HL-60 (cell line): ENCODE measurements around the gene CHD2. TPM values are rescaled to one million over a fixed set of nuclear protein-coding genes. Genes with fewer than 3 reads are reported as not detected.

Experiments used
- DNase-seq, 2 experiments: peaks; one replicate each; pipeline ENCODE4 v3.0.0-alpha.2; 2010 to 2020; ENCODE audit warnings: low read depth in 1 of 2, low spot score in 1 of 2
- H3K27ac ChIP-seq: fragments of 250-450 bp; sonication (Bioruptor Pico); replicated peaks from 2 replicates; pipeline ENCODE4 v1.5.1; 2020; ENCODE audit warnings: mild to moderate bottlenecking, moderate library complexity
- H3K27me3 ChIP-seq: fragments of 250-450 bp; sonication (Bioruptor Pico); 2 replicates; pipeline ENCODE4 v1.5.1; 2021; ENCODE audit warnings: mild to moderate bottlenecking, moderate library complexity; ENCODE audit not compliant: insufficient read depth, poor library complexity, severe bottlenecking
- H3K4me3 ChIP-seq: replicated peaks from 2 replicates; pipeline ENCODE4 v1.5.1; 2011; ENCODE audit warnings: mild to moderate bottlenecking, control low read depth, low read length; ENCODE audit not compliant: insufficient read depth
- GABPA ChIP-seq: IDR thresholded peaks from 2 replicates; pipeline ENCODE4 v1.6.1; 2012; ENCODE audit warnings: low read depth
- POLR2AphosphoS5 ChIP-seq: IDR thresholded peaks from 2 replicates; pipeline ENCODE4 v1.6.1; 2012; ENCODE audit warnings: low read depth
- SPI1 ChIP-seq: IDR thresholded peaks from 2 replicates; pipeline ENCODE4 v1.6.1; 2012; ENCODE audit warnings: low read depth, mild to moderate bottlenecking, borderline replicate concordance
- microRNA-seq: library from miRNA; unstranded; fragments of <30 nt; microRNA quantifications from one replicate; pipeline ENCODE4, GENCODE V29; 2018
- TF ChIP-seq, protein P1 (sequence below): IDR thresholded peaks from 2 replicates; pipeline ENCODE4 v1.6.1; 2012; ENCODE audit warnings: low read depth; ENCODE audit not compliant: insufficient replicate concordance
- TF ChIP-seq, protein P2 (sequence below): IDR thresholded peaks from one replicate; pipeline ENCODE4 v1.5.1; 2011; ENCODE audit warnings: low read length, control low read depth, inconsistent platforms; ENCODE audit not compliant: insufficient read depth

The CHD2 gene

DNA sequence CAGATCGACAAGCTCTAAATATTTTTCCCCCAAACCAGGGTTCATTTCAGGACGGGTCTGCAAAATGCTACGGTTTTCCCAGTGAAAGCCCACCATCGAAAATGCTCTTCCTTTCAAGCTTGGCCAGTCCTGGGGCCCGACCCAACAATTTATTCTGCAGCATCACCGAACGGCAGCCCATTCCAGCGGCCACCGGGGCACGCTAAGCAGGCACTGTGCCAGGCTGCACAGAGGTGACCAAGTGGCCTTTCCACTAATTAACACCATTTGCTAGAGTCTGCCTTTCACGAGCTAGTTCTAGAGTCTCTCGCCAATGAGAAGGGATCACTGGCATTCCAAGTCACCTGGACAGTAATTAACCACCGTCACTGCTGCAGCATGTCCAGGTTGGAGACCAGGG lies 174.5 kb downstream of the CHD2 start:
- TF ChIP-seq, protein P1, sequence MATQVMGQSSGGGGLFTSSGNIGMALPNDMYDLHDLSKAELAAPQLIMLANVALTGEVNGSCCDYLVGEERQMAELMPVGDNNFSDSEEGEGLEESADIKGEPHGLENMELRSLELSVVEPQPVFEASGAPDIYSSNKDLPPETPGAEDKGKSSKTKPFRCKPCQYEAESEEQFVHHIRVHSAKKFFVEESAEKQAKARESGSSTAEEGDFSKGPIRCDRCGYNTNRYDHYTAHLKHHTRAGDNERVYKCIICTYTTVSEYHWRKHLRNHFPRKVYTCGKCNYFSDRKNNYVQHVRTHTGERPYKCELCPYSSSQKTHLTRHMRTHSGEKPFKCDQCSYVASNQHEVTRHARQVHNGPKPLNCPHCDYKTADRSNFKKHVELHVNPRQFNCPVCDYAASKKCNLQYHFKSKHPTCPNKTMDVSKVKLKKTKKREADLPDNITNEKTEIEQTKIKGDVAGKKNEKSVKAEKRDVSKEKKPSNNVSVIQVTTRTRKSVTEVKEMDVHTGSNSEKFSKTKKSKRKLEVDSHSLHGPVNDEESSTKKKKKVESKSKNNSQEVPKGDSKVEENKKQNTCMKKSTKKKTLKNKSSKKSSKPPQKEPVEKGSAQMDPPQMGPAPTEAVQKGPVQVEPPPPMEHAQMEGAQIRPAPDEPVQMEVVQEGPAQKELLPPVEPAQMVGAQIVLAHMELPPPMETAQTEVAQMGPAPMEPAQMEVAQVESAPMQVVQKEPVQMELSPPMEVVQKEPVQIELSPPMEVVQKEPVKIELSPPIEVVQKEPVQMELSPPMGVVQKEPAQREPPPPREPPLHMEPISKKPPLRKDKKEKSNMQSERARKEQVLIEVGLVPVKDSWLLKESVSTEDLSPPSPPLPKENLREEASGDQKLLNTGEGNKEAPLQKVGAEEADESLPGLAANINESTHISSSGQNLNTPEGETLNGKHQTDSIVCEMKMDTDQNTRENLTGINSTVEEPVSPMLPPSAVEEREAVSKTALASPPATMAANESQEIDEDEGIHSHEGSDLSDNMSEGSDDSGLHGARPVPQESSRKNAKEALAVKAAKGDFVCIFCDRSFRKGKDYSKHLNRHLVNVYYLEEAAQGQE = no peak
- TF ChIP-seq GABPA (no peak), POLR2AphosphoS5 (no peak), SPI1 (no peak)
- TF ChIP-seq, protein P2, sequence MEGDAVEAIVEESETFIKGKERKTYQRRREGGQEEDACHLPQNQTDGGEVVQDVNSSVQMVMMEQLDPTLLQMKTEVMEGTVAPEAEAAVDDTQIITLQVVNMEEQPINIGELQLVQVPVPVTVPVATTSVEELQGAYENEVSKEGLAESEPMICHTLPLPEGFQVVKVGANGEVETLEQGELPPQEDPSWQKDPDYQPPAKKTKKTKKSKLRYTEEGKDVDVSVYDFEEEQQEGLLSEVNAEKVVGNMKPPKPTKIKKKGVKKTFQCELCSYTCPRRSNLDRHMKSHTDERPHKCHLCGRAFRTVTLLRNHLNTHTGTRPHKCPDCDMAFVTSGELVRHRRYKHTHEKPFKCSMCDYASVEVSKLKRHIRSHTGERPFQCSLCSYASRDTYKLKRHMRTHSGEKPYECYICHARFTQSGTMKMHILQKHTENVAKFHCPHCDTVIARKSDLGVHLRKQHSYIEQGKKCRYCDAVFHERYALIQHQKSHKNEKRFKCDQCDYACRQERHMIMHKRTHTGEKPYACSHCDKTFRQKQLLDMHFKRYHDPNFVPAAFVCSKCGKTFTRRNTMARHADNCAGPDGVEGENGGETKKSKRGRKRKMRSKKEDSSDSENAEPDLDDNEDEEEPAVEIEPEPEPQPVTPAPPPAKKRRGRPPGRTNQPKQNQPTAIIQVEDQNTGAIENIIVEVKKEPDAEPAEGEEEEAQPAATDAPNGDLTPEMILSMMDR = no peak
- DNase-seq = no peak
- H3K4me3 ChIP-seq = no peak overlapping the region
- no peak overlapping the region for H3K27ac ChIP-seq
- H3K27me3 ChIP-seq = peaks cover 48% of the 10 kb centered on the region

DNA sequence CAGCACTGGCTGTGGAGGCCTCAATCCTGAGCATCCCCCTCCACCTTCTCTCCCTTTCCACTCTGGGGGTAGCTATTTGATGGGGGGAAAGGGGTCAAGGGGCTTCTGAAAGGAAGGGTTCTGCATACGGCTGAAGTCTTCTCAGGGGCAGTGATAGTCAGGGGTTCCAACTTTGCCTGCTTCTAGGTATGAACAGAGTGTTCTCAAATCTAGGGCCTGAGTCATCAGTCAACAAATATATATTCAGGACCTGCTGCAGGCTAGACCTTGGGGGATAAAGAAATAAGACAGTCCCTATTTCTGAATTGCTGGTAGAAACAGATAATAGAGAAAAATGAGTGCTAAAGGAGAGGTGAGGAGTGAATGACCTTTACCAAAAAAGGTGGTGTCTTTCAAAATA lies 176.1 kb downstream of the CHD2 start:
- TF ChIP-seq POLR2AphosphoS5 (no peak), SPI1 (no peak)
- peaks cover 42% of the 10 kb centered on the region for H3K27me3 ChIP-seq
- no peak overlapping the region for H3K27ac ChIP-seq
- no peak for DNase-seq
- H3K4me3 ChIP-seq = no peak overlapping the region

DNA sequence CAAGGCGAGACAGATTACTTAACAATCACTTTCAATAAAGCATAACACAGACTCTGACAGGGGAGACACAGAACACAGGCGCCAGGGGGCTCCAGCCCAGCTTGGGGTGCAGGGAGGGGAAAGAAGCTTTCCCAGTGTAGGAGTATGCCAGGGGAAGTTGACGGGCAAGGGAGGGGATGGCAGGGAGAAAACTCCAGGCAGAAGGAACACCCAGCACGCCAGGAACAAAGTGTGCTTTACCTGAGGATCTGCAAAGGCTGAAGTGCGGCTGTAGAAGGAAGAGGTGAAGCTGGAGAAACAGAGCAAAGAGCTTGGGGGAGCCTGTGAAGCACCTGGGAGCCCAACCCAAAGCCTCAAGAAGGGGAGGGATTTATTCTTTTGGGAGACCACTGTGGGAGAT lies 176.8 kb downstream of the CHD2 start:
- Histone ChIP-seq H3K27me3 (peaks cover 38% of the 10 kb centered on the region), H3K27ac (no peak overlapping the region)
- TF ChIP-seq, protein P1 = no peak
- TF ChIP-seq GABPA (no peak), POLR2AphosphoS5 (no peak), SPI1 (no peak)
- TF ChIP-seq, protein P2 = no peak

More for the DNA sequence above, 176.8 kb downstream of the CHD2 start:
- H3K4me3 ChIP-seq = no peak overlapping the region
- DNase-seq = no peak

Small RNAs within 50 kb of the gene (microRNA-seq; reads per million reads assigned to microRNA genes)
- gene MIR3175 = not detected
